Measurements from ENCODE around the gene MTARC2.
"Not testable (repeated sequence)": the region's sequence is repeated elsewhere in the genome, so short reads cannot be mapped to it uniquely, and the experiment has no call there.

MTARC2 gene

DNA sequence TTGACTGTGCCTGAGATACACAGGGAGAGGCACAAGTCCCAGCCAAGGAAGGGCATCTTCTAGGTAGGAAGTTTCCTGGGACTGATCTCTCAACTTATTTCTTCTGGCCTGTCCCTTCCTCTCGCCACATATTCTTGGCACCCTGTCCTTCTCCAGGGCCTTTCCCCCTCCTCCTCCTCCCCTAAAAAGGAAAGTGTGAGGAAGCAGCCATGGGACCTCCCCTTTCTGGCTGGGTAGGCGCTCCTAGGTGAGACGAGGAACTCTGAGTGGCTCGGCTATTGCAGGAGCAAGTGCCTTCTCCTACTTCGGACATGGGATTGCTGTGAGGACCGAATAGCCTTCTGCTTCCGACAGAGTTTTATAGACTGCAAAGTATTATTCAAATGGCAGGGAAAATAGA is 15.5 kb upstream of the MTARC2 start:
- DNase-seq (ENCODE audit: low read depth) = no peak

DNA sequence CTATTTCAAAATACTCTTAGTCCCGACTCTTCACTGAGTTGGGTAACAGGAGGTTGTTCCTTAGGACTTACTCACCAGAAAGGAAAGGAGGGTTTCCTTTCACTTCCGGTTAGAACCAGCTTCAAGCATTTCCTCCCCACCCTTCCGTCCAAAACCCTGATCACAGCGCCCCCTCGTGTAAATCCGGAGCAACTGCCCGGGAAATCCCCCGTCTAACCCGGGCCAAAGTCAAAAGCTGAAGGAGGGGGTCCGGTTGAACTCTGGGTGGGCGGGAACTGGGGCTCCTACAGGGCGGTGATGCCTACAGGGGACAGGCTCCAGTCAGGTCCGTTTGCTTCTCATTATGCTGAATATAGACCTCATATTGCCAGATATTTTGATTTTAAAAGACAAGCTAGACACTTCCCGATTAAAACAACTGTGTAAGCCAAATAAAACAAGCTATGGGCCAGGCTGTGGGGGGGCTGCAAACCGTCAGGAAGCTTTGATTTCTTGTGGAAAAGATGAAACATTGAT is 15.0 kb upstream of the MTARC2 start:
- peak; percentile 63 for DNase-seq (ENCODE audit: low read depth)

DNA sequence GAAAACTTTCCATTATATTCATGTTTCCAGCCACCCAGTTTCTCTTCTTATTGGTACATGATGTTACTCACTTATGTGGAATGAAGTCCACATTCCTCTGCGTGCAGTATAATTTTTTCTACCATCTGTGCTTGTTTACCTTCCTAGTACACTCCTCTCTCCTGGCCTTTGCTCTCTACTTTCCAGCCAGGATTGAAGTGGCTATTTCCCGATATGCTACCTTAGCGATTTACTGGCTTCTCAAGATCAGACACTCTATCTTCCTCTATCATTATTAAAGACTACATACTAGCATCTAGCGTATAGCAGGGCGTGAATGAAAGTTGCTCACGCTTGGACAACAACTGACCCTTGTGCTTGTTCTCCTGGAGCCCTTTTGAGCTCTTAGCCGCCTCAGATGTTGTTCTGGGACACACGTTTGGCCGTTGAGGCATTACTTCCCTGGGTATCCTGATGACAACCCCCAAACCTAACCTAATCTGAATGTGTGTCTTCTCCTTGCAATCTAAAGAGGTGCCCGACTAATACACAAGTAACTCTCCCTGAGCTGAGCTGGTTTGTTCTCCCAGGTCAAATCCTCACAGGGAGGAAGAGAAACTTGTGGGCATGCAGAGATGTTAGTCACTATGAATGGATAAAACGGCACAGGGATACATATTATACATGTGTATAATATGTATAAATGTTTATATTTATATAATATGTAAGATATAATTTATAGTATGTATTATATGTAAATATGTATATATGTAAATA is 13.4 kb upstream of the MTARC2 start:
- peak; percentile 48 for DNase-seq (ENCODE audit: low read depth)

GRCh38 chr1:220736283-220736682 is 11.8 kb upstream of the MTARC2 start:
- not testable (repeated sequence) for DNase-seq (ENCODE audit: low read depth)

DNA sequence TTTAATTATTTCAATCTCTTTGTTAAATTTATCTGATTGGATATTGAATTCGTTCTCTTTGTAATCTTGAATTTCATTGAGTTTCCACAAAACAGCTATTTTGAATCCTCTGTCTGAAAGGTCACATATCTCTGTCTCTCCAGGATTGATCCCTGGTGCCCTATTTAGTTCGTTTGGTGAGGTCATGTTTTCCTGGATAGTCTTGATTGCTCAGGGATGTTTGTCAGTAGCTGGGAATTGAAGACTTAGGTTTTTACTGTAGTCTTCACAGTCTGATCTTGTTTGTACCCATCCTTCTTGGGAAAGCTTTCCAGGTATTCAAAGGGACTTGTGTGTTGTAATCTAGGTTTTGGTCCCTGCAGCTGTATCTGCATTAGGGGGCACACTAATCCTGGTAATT is 6.8 kb upstream of the MTARC2 start:
- no peak for DNase-seq (ENCODE audit: low read depth)

DNA sequence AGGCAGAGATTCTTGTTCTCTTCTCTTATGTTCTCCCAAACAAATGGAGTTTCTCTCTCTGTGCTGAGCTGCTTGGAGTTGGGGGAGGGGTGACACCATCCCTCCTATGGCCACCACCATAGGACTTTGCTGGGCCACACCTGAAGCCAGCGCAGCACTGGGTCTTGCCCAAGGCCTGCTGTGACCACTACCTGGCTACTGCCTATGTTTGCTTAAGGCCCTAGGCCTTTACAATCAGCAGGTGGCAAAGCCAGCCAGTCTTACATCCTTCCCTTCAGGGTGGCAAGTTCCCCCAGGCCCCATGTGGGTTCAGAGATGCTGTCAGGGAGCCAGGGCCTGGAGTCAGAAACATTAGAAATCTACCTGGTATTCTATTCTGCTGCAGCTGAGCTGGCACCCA is 6.3 kb upstream of the MTARC2 start:
- no peak for DNase-seq (ENCODE audit: low read depth)

GRCh38 chr1:220742520-220742919 is 5.6 kb upstream of the MTARC2 start:
- no peak for DNase-seq (ENCODE audit: low read depth)

GRCh38 chr1:220746851-220747250 is 1.3 kb upstream of the MTARC2 start:
- no peak for DNase-seq (ENCODE audit: low read depth)

GRCh38 chr1:220747437-220748088 is 559 bp upstream of the MTARC2 start:
- no peak for DNase-seq (ENCODE audit: low read depth)

DNA sequence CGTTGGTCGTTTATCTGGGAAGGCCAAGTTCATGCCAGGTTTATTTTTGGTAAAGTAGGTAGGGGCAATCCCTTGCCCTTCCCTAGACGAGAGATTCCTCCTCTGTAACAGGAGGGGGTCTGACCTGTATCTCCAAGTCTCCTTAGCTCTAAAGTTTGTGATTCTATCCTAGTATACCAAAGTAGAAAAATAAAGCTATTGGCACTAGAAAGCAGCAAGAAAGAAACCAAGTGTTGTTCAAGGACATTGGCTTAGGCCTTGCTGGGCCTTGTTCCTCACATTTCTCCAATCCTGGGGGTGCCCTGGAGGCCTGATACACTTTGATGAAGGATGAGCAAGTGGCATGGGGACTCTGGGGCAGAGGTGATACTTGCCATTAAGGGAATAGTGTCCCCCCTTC is 814 bp downstream of the MTARC2 start:
- no peak for DNase-seq (ENCODE audit: low read depth)

GRCh38 chr1:220750131-220750515 is 2.0 kb downstream of the MTARC2 start:
- no peak for DNase-seq (ENCODE audit: low read depth)

DNA sequence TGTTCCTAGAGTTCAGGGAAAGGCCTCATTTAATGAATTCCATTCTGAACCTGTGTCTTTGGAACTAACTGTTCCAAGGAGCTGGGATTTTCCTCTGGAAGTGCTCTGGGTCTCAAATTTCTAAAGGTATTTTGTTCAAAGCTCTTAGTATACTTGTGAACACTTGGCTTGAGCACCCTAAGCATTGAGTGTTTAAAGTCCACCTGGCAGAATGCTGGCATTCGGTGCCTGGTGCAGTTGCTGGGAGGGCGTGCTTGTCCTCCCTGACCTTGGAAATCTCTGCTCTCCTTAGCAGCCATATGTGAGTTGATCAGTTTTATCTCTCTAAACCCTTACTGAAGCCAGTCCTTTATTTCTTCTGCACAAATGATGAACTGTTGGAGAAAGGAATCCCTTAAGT is 3.0 kb downstream of the MTARC2 start:
- DNase-seq (ENCODE audit: low read depth) = no peak

DNA sequence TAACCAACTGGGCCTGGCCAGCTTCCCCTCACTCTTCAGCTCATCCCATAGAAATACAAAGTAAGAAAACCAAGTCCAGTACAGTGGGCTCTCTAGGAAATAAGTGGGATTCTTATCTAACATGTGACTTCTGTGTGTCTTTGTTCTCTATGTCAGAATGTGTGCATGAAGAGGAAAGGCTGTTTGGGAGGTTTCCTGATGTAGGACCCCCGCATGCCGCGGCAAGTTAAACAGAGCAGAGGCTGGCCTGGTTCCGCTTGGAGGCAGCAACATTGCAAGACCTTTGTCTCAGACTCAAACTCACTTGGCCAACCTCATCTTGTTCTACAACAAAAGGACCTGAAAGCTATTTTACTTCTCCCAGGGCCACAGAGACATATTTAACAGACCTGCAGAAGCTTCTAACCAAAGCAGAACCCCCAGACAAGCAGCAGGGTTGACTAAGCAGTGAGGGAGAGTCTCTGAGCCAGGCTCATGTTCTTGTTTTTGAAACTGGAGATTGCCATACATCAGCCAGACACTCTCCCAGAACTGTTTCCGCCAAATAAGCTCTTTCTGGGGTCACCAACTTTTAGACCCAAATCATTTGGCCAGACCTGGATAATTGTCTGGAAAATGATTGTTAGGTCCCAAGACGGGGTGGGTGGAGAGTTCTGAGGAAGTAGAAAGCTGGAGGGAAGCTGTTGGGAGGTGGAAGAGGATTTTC is 6.2 kb downstream of the MTARC2 start:
- no peak for DNase-seq (ENCODE audit: low read depth)

- no peak for DNase-seq (ENCODE audit: low read depth)
These were observed 6.8 kb downstream of the MTARC2 start for GRCh38 chr1:220754918-220755295.

DNA sequence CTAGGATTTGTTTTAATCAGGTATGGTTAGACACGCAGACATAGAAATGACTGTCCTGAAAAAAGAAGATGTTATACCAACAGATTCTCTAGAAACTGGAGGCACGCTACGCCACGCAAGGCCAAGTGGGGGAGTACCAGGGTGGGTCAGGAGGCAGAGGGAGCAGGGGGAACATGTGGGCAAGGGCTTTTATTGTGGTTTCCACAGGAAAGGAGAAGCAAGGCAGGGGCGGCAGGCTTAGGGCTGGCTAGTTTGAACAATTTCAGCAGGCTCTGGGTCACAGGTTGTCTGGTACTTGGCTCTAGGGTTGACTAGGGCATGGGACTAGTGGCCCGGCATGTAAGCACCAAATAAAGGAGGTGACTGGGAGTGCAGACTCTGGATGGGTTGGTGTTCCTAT is 7.2 kb downstream of the MTARC2 start:
- no peak for DNase-seq (ENCODE audit: low read depth)

DNA sequence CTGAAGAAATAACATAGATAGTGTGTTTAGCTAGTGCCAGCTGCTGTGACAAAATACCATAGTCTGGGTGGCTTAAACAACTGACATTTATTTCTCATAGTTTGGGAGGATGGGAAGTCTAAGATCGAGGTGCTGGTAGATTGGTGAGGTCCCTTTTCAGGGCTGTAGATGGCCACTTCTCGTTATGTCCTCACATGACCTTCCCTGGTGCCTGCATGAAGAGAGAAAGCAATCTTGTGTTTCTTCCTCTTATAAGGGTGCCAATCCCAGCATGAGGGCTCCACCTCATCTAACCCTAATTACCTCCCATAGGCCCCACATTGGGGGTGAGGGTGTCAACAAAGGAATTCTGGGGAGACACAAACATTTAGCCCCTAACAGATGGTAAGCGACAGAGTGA is 9.3 kb downstream of the MTARC2 start:
- DNase-seq (ENCODE audit: low read depth) = no peak

DNA sequence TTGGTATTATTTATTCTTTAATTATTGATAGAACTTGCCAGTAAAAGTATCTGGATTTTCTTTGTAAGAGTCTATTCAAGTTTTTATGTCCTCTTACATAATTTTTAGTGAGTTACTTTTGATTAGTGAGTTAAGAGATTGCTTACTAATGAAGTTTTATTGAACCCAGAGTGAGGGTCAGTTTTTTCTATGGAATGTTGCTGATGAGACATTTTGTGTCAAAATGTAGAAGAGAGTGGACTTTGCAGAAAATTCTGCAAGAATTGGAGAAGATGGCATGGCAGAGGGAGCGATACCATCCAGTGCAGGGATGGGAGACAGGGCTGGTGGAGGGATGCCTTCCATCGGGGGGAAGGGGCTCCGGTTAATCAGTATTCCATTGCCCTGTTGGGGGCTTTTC is 11.0 kb downstream of the MTARC2 start:
- no peak for DNase-seq (ENCODE audit: low read depth)

GRCh38 chr1:220761688-220762427 is 13.7 kb downstream of the MTARC2 start:
- DNase-seq (ENCODE audit: low read depth) = no peak

- no peak for DNase-seq (ENCODE audit: low read depth)
These were observed 16.6 kb downstream of the MTARC2 start for GRCh38 chr1:220764757-220765156.

DNA sequence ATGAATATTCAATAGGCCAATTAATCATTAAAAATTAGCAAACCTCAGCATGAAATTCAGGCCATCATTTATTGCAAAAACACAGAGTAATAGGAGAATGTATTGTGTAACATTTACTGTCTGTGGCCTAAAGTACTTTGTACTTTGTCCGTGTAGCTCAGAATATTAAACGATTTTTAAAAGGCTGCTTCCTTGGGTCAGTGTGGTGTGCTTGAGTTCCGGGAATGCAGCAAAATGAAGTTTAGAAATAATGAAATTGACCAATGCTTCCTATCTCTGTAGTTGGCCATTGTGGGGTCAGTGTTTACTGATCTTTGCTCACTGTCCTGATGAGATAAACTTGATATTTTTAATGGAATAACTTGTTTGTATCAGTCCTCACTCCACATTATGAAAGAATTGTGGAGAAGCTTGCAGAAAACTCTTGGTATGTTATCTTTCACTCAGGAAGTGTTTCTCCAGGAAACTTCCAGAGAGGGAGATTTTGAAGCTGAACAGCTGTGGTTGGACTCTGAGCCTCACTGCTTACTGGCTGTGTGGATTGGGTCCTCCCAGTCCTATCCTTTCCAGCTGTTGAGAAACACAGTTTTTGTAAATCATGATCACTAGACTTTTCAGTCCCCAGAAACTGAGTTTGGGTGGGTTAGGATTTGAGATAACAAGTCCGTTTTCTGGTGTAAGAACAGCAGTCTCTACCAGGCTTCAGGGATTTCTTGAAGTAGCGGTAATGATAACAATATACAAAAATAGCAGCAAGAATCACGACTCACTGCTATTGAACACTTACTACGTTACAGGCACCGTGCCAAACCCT is 19.4 kb downstream of the MTARC2 start:
- DNase-seq (ENCODE audit: low read depth) = no peak

DNA sequence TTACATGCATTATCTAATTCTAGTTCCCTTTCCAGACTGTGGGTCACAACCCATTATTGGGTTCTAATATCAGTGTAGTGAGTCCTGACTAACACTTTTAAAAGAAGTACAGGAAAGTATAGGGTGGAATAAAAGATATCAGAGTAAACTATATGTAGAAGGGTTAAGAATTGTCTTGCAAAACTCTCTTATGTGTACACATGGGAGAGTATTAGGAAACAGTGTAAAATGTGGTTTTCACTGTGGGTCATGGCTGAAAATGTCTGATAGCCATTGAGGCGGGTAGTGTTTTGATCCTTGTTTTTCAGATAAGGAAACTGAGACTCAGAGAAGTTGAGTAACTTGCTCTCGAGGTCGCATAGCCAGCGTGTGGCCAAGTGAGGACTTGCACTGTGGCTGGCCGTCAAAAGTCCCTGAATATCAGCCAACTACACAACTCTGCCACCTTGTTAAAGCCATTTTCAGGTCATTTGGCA is 20.0 kb downstream of the MTARC2 start:
- no peak for DNase-seq (ENCODE audit: low read depth)
